IMR-90 (cell line): ENCODE measurements around the gene ANKLE2. TPM values are rescaled to one million over a fixed set of nuclear protein-coding genes. Genes with fewer than 3 reads are reported as not detected.

Experiments
- ATAC-seq: fragments of 200-7000 bp; cut with Tn5 transposase; 2 replicates; pipeline ENCODE4 v1.9.1; 2020; ENCODE audit warnings: low read depth, mild to moderate bottlenecking, moderate library complexity
- BruUV-seq: library from RNA; stranded (reverse); fragments of 400-500 nt; replicated peaks from 2 replicates; lab custom pipeline; 2021; lab: Mats Ljungman, UMichigan
- CTCF ChIA-PET: fragments of 300-600 bp; formaldehyde crosslinking; extraction: SDS; loops from one replicate; lab custom pipeline; 2021; ENCODE audit warnings: antibody characterized with exemption; lab: Yijun Ruan, JAX
- POLR2A ChIA-PET: fragments of 300-600 bp; sonication (Branson Sonifier 250); formaldehyde crosslinking; loops from one replicate; lab custom pipeline; 2022; ENCODE audit warnings: antibody characterized with exemption; ENCODE audit not compliant: unreplicated experiment; lab: Charles Lee
- DNase-seq: peaks from one replicate; pipeline ENCODE4 v3.0.0; 2013
- H2AFZ ChIP-seq: replicated peaks from 2 replicates; pipeline ENCODE3; 2013; ENCODE audit warnings: low read length, mild to moderate bottlenecking; ENCODE audit not compliant: poor library complexity
- H2AK5ac ChIP-seq: 2 replicates; pipeline ENCODE4 v1.6.1; 2013; ENCODE audit warnings: low read depth, low read length, inconsistent platforms
- H2AK9ac ChIP-seq: replicated peaks from 2 replicates; pipeline ENCODE3; 2013; ENCODE audit warnings: mild to moderate bottlenecking, low read depth, low read length, moderate library complexity; ENCODE audit not compliant: poor library complexity
- H2BK120ac ChIP-seq: 2 replicates; pipeline ENCODE4 v1.6.1; 2013; ENCODE audit warnings: low read depth, low read length, inconsistent platforms
- H2BK15ac ChIP-seq: 3 replicates; pipeline ENCODE4 v1.6.1; 2013; ENCODE audit warnings: low read depth, low read length, inconsistent platforms
- H2BK20ac ChIP-seq: 2 replicates; pipeline ENCODE4 v1.6.1; 2013; ENCODE audit warnings: low read depth, mild to moderate bottlenecking, inconsistent platforms, low read length, moderate library complexity
- H2BK5ac ChIP-seq: 2 replicates; pipeline ENCODE4 v1.6.1; 2013; ENCODE audit warnings: mild to moderate bottlenecking, low read depth, low read length, inconsistent platforms; ENCODE audit not compliant: poor library complexity, severe bottlenecking
- H3K14ac ChIP-seq: replicated peaks from 2 replicates; pipeline ENCODE4 v1.6.1; 2013; ENCODE audit warnings: low read depth, low read length, inconsistent platforms
- H3K18ac ChIP-seq: 2 replicates; pipeline ENCODE4 v1.6.1; 2013; ENCODE audit warnings: low read depth, low read length, control low read depth
- H3K23ac ChIP-seq: 2 replicates; pipeline ENCODE4 v1.6.1; 2013; ENCODE audit warnings: low read depth, low read length, inconsistent platforms
- H3K27ac ChIP-seq: 2 replicates; pipeline ENCODE4 v1.5.1; 2013; ENCODE audit warnings: mild to moderate bottlenecking, control low read depth, low read length; ENCODE audit not compliant: insufficient read depth
- H3K27me3 ChIP-seq: 2 replicates; pipeline ENCODE4 v1.6.1; 2013; ENCODE audit warnings: low read length; ENCODE audit not compliant: control insufficient read depth, insufficient read depth
- H3K36me3 ChIP-seq: 2 replicates; pipeline ENCODE4 v1.6.1; 2013; ENCODE audit warnings: low read length, mixed read lengths; ENCODE audit not compliant: control insufficient read depth, insufficient read depth
- H3K4ac ChIP-seq: 2 replicates; pipeline ENCODE4 v1.6.1; 2013; ENCODE audit warnings: low read depth, low read length, inconsistent platforms
- H3K4me1 ChIP-seq: 2 replicates; pipeline ENCODE4 v1.6.1; 2013; ENCODE audit warnings: low read length, mixed read lengths; ENCODE audit not compliant: control insufficient read depth, insufficient read depth
- H3K4me2 ChIP-seq: 2 replicates; pipeline ENCODE4 v1.6.1; 2013; ENCODE audit warnings: low read depth, mild to moderate bottlenecking, control low read depth, low read length, moderate library complexity
- H3K4me3 ChIP-seq: 2 replicates; pipeline ENCODE4 v1.5.1; 2013; ENCODE audit warnings: low read depth, mild to moderate bottlenecking, control low read depth, low read length, moderate library complexity; ENCODE audit not compliant: insufficient read depth
- H3K56ac ChIP-seq: 2 replicates; pipeline ENCODE4 v1.6.1; 2013; ENCODE audit warnings: low read length, inconsistent platforms; ENCODE audit not compliant: insufficient read depth; ENCODE audit errors: extremely low read depth
- H3K79me1 ChIP-seq, 2 experiments: 2 replicates each; pipeline ENCODE4 v1.6.1; 2013; ENCODE audit warnings: low read length in 2 of 2, inconsistent platforms in 1 of 2, low read depth in 1 of 2
- H3K9ac ChIP-seq: 2 replicates; pipeline ENCODE4 v1.6.1; 2013; ENCODE audit warnings: low read depth, low read length, control low read depth
- H3K9me1 ChIP-seq: 2 replicates; pipeline ENCODE4 v1.6.1; 2013; ENCODE audit warnings: low read length, inconsistent platforms; ENCODE audit not compliant: insufficient read depth
- H3K9me3 ChIP-seq: 2 replicates; pipeline ENCODE4 v1.6.1; 2013; ENCODE audit warnings: low read length; ENCODE audit not compliant: control insufficient read depth, insufficient read depth
- H4K20me1 ChIP-seq: 2 replicates; pipeline ENCODE4 v1.6.1; 2013; ENCODE audit warnings: low read length, inconsistent platforms; ENCODE audit not compliant: insufficient read depth
- H4K5ac ChIP-seq: 2 replicates; pipeline ENCODE4 v1.6.1; 2013; ENCODE audit warnings: mild to moderate bottlenecking, low read depth, low read length, control low read depth
- H4K8ac ChIP-seq, 2 experiments: 2 replicates each; pipeline ENCODE4 v1.6.1; 2013; ENCODE audit warnings: low read depth in 2 of 2, low read length in 2 of 2, control low read depth in 1 of 2, inconsistent platforms in 1 of 2
- H4K91ac ChIP-seq: 2 replicates; pipeline ENCODE4 v1.6.1; 2013; ENCODE audit warnings: low read depth, low read length, inconsistent platforms; ENCODE audit not compliant: insufficient read depth
- CEBPB ChIP-seq: IDR thresholded peaks from 2 replicates; pipeline ENCODE4 v1.6.1; 2012; ENCODE audit warnings: low read depth, low read length, improper control_type of control experiment
- CHD1 ChIP-seq: IDR thresholded peaks from 2 replicates; pipeline ENCODE4 v1.6.1; 2012; ENCODE audit warnings: low read depth, low read length, improper control_type of control experiment
- MAZ ChIP-seq: IDR thresholded peaks from 2 replicates; pipeline ENCODE4 v1.6.1; 2012; ENCODE audit warnings: low read depth, mild to moderate bottlenecking, low read length, improper control_type of control experiment, moderate library complexity, borderline replicate concordance
- MXI1 ChIP-seq: IDR thresholded peaks from 2 replicates; pipeline ENCODE4 v1.6.1; 2012; ENCODE audit warnings: low read depth, mild to moderate bottlenecking, low read length, moderate library complexity, borderline replicate concordance
- NFE2L2 ChIP-seq: fragments of 150-350 bp; IDR thresholded peaks from 2 replicates; pipeline ENCODE4 v1.6.1; 2016; ENCODE audit warnings: low read depth, mild to moderate bottlenecking, low read length
- RAD21 ChIP-seq: IDR thresholded peaks from 2 replicates; pipeline ENCODE4 v1.6.1; 2012; ENCODE audit warnings: low read length, improper control_type of control experiment
- RFX5 ChIP-seq: IDR thresholded peaks from 2 replicates; pipeline ENCODE4 v1.8.0; 2012; ENCODE audit warnings: low read depth, mild to moderate bottlenecking, low read length, moderate library complexity
- SMC3 ChIP-seq: fragments of 150-350 bp; IDR thresholded peaks from 2 replicates; pipeline ENCODE4 v1.6.1; 2016; ENCODE audit warnings: low read depth, mild to moderate bottlenecking, antibody characterized with exemption, low read length, moderate library complexity
- WGBS, 2 experiments: methylation state at CpG; one replicate each; pipeline versions ENCODE4 v1.1.5 to v1.1.7; 2013; ENCODE audit warnings: missing lambda C conversion rate in 2 of 2; ENCODE audit not compliant: insufficient read length in 1 of 2; ENCODE audit errors: extremely low coverage in 2 of 2; 5-methylcytosine and 5-hydroxymethylcytosine counted together
- dilution Hi-C: fragments of 300-500 bp; cut with HindIII; formaldehyde crosslinking; loops from one replicate; pipeline ENCODE4 v1.14.3; 2018; ENCODE audit warnings: low sequenced_read_pairs; ENCODE audit not compliant: unreplicated experiment
- in situ Hi-C: fragments of 300-500 bp; cut with MboI; formaldehyde crosslinking; loops from 3 replicates; pipeline ENCODE4 v1.14.3; 2019; ENCODE audit warnings: low sequenced_read_pairs, inconsistent platforms, mixed read lengths
- intact Hi-C: fragments of 100-400 bp; cut with micrococcal nuclease; formaldehyde crosslinking; loops from 2 replicates; pipeline ENCODE4 v1.10.0; 2022
- polyA plus RNA-seq, 3 experiments: library from polyadenylated mRNA; depleted of rRNA; stranded (reverse); fragments of >200 nt; gene quantifications; 2 replicates each; pipeline ENCODE4 v1.2.3, GENCODE V29; 2012; ENCODE audit warnings: low replicate concordance in 1 of 3
- total RNA-seq: library from RNA; depleted of rRNA; stranded (reverse); fragments of >200 nt; gene quantifications from 2 replicates; pipeline ENCODE4 v1.2.3, GENCODE V29; 2012

ANKLE2 gene
- total and polyA plus RNA-seq, 2 of the 4 experiments (the other 2 are of a cell fraction): 63.4 to 82.4 TPM

- no peak for TF ChIP-seq MXI1
These were observed 14.0 kb upstream of the ANKLE2 start (continued) for GRCh38 chr12:132775502-132776229.

DNA sequence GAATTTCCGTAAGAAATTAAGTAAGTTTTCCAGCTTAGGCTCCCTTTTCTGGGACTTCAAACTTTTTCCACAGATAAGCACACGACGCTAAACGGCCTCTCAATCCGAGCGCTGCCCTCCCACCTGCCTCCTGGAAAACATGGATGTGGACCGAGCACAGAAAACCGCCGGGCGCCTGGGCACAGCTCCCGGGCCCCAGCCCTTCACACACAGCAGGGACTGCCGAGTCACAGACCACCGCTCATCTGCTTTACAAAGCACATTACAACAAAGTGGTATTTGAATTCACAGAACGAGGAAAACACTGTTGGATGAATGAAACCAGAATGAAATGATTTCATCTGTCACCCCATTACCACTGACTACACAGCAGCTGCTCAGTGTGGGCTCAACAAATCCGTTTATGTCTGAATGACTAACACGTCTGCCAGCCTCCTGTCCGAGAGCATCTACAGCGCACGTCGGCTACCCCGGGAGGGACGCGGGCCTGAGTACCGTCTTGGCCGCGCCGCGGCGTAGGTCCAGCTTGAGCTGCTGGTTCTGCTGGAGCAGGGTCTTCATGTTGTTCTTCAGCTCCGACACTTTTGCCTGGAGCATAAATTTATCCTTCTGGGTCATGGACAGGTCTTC, 13.1 kb upstream of the ANKLE2 start:
- Histone ChIP-seq H2BK120ac (no peak overlapping the region), H2BK5ac (no peak overlapping the region), H2AK5ac (no peak overlapping the region), H3K4ac (no peak overlapping the region), H2AK9ac (no peak overlapping the region), H4K8ac (no peak overlapping the region), H3K4me3 (no peak overlapping the region), H2AFZ (no peak overlapping the region), H3K14ac (no peak overlapping the region), H3K4me1 (no peaks in the 10 kb centered on the region), H3K27ac (no peak overlapping the region), H3K9ac (no peak overlapping the region), H2BK15ac (no peak overlapping the region), H3K23ac (no peak overlapping the region), H3K56ac (no peak overlapping the region), H4K5ac (no peak overlapping the region), H3K18ac (no peak overlapping the region), H3K9me1 (0 out of 2 replicates have a peak, but pooled peaks cover 2% of the 10 kb centered on the region), H4K20me1 (peaks cover 13% of the 10 kb centered on the region), H3K36me3 (peaks cover 72% of the 10 kb centered on the region), H4K91ac (no peak overlapping the region), H3K27me3 (no peaks in the 10 kb centered on the region), H3K79me1 (peaks cover 14 to 18% of the 10 kb centered on the region in 2 experiments; a peak in 2 of 4 replicates), H3K9me3 (no peaks in the 10 kb centered on the region), H3K4me2 (no peak overlapping the region), H2BK20ac (no peak overlapping the region)
- POLR2A ChIA-PET: no interaction called here
- intact Hi-C loops: no loop called here
- dilution Hi-C loops: no loop called here
- no peak for ATAC-seq
- no peak for TF ChIP-seq RFX5
- no peak for TF ChIP-seq NFE2L2
- no peak for TF ChIP-seq CEBPB
- no peak for TF ChIP-seq RAD21
- TF ChIP-seq SMC3: no peak
- TF ChIP-seq CHD1: no peak
- TF ChIP-seq MAZ: no peak
- TF ChIP-seq MXI1: no peak
- in situ Hi-C loops: no loop called here
- DNase-seq: no peak
- CTCF ChIA-PET: interaction anchor here (0.5 kb wide), 1 partner anchor 31 kb away, joined by 6 read pairs; no protein-coding TSS in a partner anchor
- WGBS, 2 experiments: 89% methylated on average over 13 of the region's 30 CpGs; no CpG with 5 or more reads in 1 of the 2 experiments
- BruUV-seq: no TSS peak
